ENCODE measurements around the gene CHST7.

The CHST7 gene

DNA sequence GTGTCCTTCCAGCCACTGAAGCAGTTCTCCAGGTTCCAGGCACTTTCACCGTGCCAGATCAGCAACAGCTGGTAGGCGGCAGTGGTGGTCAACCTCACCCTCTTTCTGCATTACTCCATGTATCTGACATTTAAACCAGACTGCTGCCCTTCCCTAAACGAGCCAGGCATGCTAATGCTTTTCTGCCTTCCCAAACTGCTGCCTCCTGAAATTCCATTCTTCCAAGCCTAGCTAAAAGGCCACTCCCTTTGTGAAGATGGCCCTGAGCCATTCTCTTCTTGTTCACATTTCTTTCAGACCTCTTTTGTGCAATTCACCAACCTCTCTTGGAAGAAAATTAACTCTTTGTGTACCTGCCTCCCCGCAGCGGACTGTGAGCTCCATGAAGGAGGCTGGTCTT, 73.7 kb downstream of the CHST7 start:
- no peak for DNase-seq (ENCODE audit: low read depth, low spot score)

All from activated naive CD8-positive, alpha-beta T cell treated with anti-CD3 and anti-CD28 coated beads, Interleukin-2, amount 50 U/mL, for 16 hours (primary cell).